ENCODE data around the gene TRIM52. TPM values are rescaled to one million over a fixed set of nuclear protein-coding genes. Genes with fewer than 3 reads are reported as not detected.
A peak's percentile ranks its signal among the peaks of the same experiment; 100 is the strongest.

The TRIM52 gene
- total and polyA plus RNA-seq, 9 of the 15 experiments (the other 6 are each of a cell fraction or from before 2014, with no cell fraction given): 3.3 to 21.9 (median 13.5) TPM

DNA sequence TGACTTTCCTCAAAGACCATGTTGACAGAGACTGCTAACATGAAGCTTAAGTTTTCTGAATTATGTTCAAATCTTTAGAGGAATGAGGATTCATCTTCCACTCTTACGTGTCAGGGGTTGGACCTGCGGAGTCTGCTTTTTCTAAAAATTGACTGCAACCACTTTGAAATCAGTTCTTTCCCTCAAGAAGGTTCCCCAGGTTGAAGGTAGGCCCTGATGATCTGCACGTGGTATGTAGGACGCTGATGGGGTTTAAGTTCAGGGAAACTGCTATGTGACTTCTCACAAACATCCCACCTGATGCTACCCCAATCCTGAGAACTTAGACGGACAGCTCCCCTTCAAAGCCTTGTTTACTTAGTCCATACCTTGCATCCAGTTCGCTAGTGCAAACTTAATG is 24.5 kb downstream of the TRIM52 start (continued):
- no peak for TF ChIP-seq NCOA4 (IDR thresholded peaks at IDR 0.05; ENCODE audit: partially characterized antibody)
- no peak for TF ChIP-seq ZNF217 (CRISPR knock-in tag; IDR thresholded peaks at IDR 0.05)
- TF ChIP-seq, protein P1, sequence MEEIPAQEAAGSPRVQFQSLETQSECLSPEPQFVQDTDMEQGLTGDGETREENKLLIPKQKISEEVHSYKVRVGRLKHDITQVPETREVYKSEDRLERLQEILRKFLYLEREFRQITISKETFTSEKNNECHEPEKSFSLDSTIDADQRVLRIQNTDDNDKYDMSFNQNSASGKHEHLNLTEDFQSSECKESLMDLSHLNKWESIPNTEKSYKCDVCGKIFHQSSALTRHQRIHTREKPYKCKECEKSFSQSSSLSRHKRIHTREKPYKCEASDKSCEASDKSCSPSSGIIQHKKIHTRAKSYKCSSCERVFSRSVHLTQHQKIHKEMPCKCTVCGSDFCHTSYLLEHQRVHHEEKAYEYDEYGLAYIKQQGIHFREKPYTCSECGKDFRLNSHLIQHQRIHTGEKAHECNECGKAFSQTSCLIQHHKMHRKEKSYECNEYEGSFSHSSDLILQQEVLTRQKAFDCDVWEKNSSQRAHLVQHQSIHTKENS (CRISPR knock-in tag; IDR thresholded peaks at IDR 0.05): no peak
- TF ChIP-seq RB1 (IDR thresholded peaks at IDR 0.05; ENCODE audit: low read depth): no peak
- TF ChIP-seq TCF7 (IDR thresholded peaks at IDR 0.05; ENCODE audit: borderline replicate concordance): no peak
- TF ChIP-seq, protein P2, sequence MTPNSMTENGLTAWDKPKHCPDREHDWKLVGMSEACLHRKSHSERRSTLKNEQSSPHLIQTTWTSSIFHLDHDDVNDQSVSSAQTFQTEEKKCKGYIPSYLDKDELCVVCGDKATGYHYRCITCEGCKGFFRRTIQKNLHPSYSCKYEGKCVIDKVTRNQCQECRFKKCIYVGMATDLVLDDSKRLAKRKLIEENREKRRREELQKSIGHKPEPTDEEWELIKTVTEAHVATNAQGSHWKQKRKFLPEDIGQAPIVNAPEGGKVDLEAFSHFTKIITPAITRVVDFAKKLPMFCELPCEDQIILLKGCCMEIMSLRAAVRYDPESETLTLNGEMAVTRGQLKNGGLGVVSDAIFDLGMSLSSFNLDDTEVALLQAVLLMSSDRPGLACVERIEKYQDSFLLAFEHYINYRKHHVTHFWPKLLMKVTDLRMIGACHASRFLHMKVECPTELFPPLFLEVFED (CRISPR knock-in tag; conservative IDR thresholded peaks at IDR 0.05): peak; percentile 62; the same call in 1 of the 2 replicates
- TF ChIP-seq KAT8 (IDR thresholded peaks at IDR 0.05; ENCODE audit: low read depth): no peak
- TF ChIP-seq, protein P3, sequence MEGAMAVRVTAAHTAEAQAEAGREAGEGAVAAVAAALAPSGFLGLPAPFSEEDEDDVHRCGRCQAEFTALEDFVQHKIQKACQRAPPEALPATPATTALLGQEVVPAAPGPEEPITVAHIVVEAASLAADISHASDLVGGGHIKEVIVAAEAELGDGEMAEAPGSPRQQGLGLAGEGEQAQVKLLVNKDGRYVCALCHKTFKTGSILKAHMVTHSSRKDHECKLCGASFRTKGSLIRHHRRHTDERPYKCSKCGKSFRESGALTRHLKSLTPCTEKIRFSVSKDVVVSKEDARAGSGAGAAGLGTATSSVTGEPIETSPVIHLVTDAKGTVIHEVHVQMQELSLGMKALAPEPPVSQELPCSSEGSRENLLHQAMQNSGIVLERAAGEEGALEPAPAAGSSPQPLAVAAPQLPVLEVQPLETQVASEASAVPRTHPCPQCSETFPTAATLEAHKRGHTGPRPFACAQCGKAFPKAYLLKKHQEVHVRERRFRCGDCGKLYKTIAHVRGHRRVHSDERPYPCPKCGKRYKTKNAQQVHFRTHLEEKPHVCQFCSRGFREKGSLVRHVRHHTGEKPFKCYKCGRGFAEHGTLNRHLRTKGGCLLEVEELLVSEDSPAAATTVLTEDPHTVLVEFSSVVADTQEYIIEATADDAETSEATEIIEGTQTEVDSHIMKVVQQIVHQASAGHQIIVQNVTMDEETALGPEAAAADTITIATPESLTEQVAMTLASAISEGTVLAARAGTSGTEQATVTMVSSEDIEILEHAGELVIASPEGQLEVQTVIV (CRISPR knock-in tag; IDR thresholded peaks at IDR 0.05; ENCODE audit: borderline replicate concordance): no peak; the same call in 1 of the 2 replicates
- peak; percentile 13; the same call in 1 of the 2 replicates for TF ChIP-seq RBFOX2 (IDR thresholded peaks at IDR 0.05; ENCODE audit: low read depth, low read length)
- TF ChIP-seq ZNF507 (tag; conservative IDR thresholded peaks at IDR 0.05): no peak
- no peak for TF ChIP-seq NFE2L1 (tag; IDR thresholded peaks at IDR 0.05; ENCODE audit: borderline replicate concordance, low read depth)
- no peak for TF ChIP-seq MECOM (CRISPR knock-in tag; IDR thresholded peaks at IDR 0.05)
- no peak for TF ChIP-seq HLTF (IDR thresholded peaks at IDR 0.05)
- TF ChIP-seq FOXA3 (CRISPR knock-in tag; conservative IDR thresholded peaks at IDR 0.05 in 1 of 2, IDR thresholded peaks at IDR 0.05 in 1 of 2): peak; percentile 36 to 87; a peak in 3 of 4 replicates
- no peak for TF ChIP-seq PTTG1 (tag; IDR thresholded peaks at IDR 0.05; ENCODE audit: low read depth)
- no peak for TF ChIP-seq ZBTB7A (IDR thresholded peaks at IDR 0.05; ENCODE audit: borderline replicate concordance, control insufficient read depth, low read depth, low read length)
- no peak for TF ChIP-seq CC2D1A (IDR thresholded peaks at IDR 0.05)
- TF ChIP-seq GABPB2 (CRISPR knock-in tag; conservative IDR thresholded peaks at IDR 0.05): no peak
- no peak for TF ChIP-seq ZNF644 (tag; IDR thresholded peaks at IDR 0.05; ENCODE audit: low read depth)
- TF ChIP-seq ADNP (tag; IDR thresholded peaks at IDR 0.05): no peak
- no peak for TF ChIP-seq FUS (optimal IDR thresholded peaks at IDR 0.05; ENCODE audit: low read depth, low read length)
- no peak for TF ChIP-seq TAL1 (IDR thresholded peaks at IDR 0.05)
- TF ChIP-seq HNRNPK (IDR thresholded peaks at IDR 0.05; ENCODE audit: low read depth, low read length, poor library complexity, severe bottlenecking): no peak
- TF ChIP-seq ZNF589 (CRISPR knock-in tag; IDR thresholded peaks at IDR 0.05; ENCODE audit: low read depth): no peak
- no peak for TF ChIP-seq ZNF57 (CRISPR knock-in tag; IDR thresholded peaks at IDR 0.05)
- peak; percentile 43; the same call in 1 of the 2 replicates for TF ChIP-seq ZNF274 (IDR thresholded peaks at IDR 0.05; ENCODE audit: borderline replicate concordance, low read depth, low read length)
